HepG2 (cell line): ENCODE results near the gene PRAC1. TPM values are rescaled to one million over a fixed set of nuclear protein-coding genes. Genes with fewer than 3 reads are reported as not detected.

Experiments
- ATAC-seq: fragments of 200-7000 bp; cut with Tn5 transposase; 3 replicates; pipeline ENCODE4 v1.9.1; 2020; ENCODE audit warnings: mild to moderate bottlenecking, moderate library complexity
- BruUV-seq: library from RNA; stranded (reverse); fragments of 400-500 nt; replicated peaks from 2 replicates; lab custom pipeline; 2021; lab: Mats Ljungman, UMichigan
- CTCF ChIA-PET: fragments of 300-600 bp; formaldehyde crosslinking; extraction: SDS; loops from one replicate; lab custom pipeline; 2021; ENCODE audit warnings: low total read pairs, inconsistent platforms, low intra/inter-chr PET ratio; lab: Yijun Ruan, JAX
- POLR2A ChIA-PET: fragments of 350-600 bp; sonication (Branson Sonifier 250); formaldehyde crosslinking; loops from one replicate; lab custom pipeline; 2020; ENCODE audit warnings: antibody characterized with exemption, inconsistent platforms; lab: Yijun Ruan, JAX
- DNase-seq: peaks from one replicate; pipeline ENCODE4 v3.0.0-alpha.2; 2015; ENCODE audit warnings: low spot score
- FAIRE-seq: peaks from 3 replicates; lab custom pipeline; 2011; peaks lifted over from hg19 to GRCh38; lab: Jason Lieb, UNC
- H2AFZ ChIP-seq: one replicate; pipeline ENCODE4 v1.6.1; 2011; ENCODE audit warnings: low read length, inconsistent platforms
- H3K27ac ChIP-seq: fragments of 300-600 bp; 3 replicates; pipeline ENCODE4 v1.8.0; 2011; ENCODE audit warnings: mixed run types, mild to moderate bottlenecking, mixed read lengths, low read length, inconsistent platforms; ENCODE audit not compliant: insufficient read depth; ENCODE audit errors: extremely low read length
- H3K27me3 ChIP-seq, 2 experiments: fragments of 200-600 bp in 1 of 2; 2 replicates in 1 of 2; 3 replicates in 1 of 2; pipeline versions ENCODE4 v1.6.0 to v1.8.0; 2011; ENCODE audit warnings: low read length in 2 of 2, mild to moderate bottlenecking in 2 of 2, moderate library complexity in 2 of 2, inconsistent platforms in 1 of 2; ENCODE audit not compliant: insufficient read depth in 2 of 2, control insufficient read depth in 1 of 2
- H3K36me3 ChIP-seq, 2 experiments: fragments of 200-600 bp in 1 of 2; replicated peaks in 1 of 2; 2 replicates in 1 of 2; 3 replicates in 1 of 2; pipeline versions ENCODE4 v1.5.1 to v1.8.0; 2011; ENCODE audit warnings: low read length in 2 of 2, inconsistent platforms in 1 of 2; ENCODE audit not compliant: insufficient read depth in 2 of 2, control insufficient read depth in 1 of 2
- H3K4me1 ChIP-seq: 2 replicates; pipeline ENCODE4 v1.5.1; 2012; ENCODE audit warnings: low read length, inconsistent platforms; ENCODE audit not compliant: insufficient read depth
- H3K4me2 ChIP-seq: 2 replicates; pipeline ENCODE4 v1.6.0; 2011; ENCODE audit warnings: low read depth, low read length, inconsistent platforms
- H3K4me3 ChIP-seq, 3 experiments: fragments of 200-600 bp in 1 of 3; sonication (generic), shearing (Covaris generic) in 1 of 3; replicated peaks in 1 of 3; 2 replicates each; pipeline ENCODE4 v1.5.1; 2011 to 2016; ENCODE audit warnings: low read length in 3 of 3, inconsistent platforms in 2 of 3, low read depth in 2 of 3, mild to moderate bottlenecking in 2 of 3, control low read depth in 1 of 3, mixed read lengths in 1 of 3; ENCODE audit not compliant: insufficient read depth in 1 of 3
- H3K79me2 ChIP-seq: one replicate; pipeline ENCODE4 v1.6.1; 2011; ENCODE audit warnings: low read length, inconsistent platforms; ENCODE audit not compliant: insufficient read depth
- H3K9ac ChIP-seq: 2 replicates; pipeline ENCODE4 v1.6.0; 2011; ENCODE audit warnings: mild to moderate bottlenecking, low read depth, low read length, inconsistent platforms; ENCODE audit not compliant: insufficient read depth
- H3K9me3 ChIP-seq: 2 replicates; pipeline ENCODE4 v1.5.1; 2012; ENCODE audit warnings: mild to moderate bottlenecking, low read length
- H4K20me1 ChIP-seq: 2 replicates; pipeline ENCODE4 v1.6.0; 2011; ENCODE audit warnings: inconsistent platforms, mild to moderate bottlenecking, low read length, moderate library complexity; ENCODE audit not compliant: insufficient read depth
- ATF7 ChIP-seq, 2 experiments: fragments of 450-650 bp in 1 of 2; sonication (generic) in 1 of 2; formaldehyde crosslinking in 1 of 2; IDR thresholded peaks; 2 replicates each; pipeline versions ENCODE4 v1.4.0 to v1.6.1; 2016 to 2020; ENCODE audit warnings: antibody characterized with exemption in 1 of 2, mild to moderate bottlenecking in 1 of 2, missing genetic modification reagents in 1 of 2
- KDM3A ChIP-seq: IDR thresholded peaks from 2 replicates; pipeline ENCODE4 v1.6.1; 2018; ENCODE audit warnings: low read depth, missing compliant biosample characterization
- KLF6 ChIP-seq: IDR thresholded peaks from 2 replicates; pipeline ENCODE4 v1.8.0; 2016; ENCODE audit warnings: missing biosample characterization, missing genetic modification reagents
- MAFG ChIP-seq: sonication (generic); formaldehyde crosslinking; IDR thresholded peaks from 2 replicates; pipeline ENCODE4 v1.5.1; 2020; ENCODE audit warnings: mild to moderate bottlenecking, missing genetic modification reagents
- MXD1 ChIP-seq: sonication (generic); formaldehyde crosslinking; IDR thresholded peaks from 2 replicates; pipeline ENCODE4 v1.4.0; 2020; ENCODE audit warnings: mild to moderate bottlenecking, missing genetic modification reagents
- RBFOX2 ChIP-seq: fragments of 200-400 bp; formaldehyde crosslinking; IDR thresholded peaks from 2 replicates; pipeline ENCODE4 v1.6.1; 2017; ENCODE audit warnings: low read depth, mild to moderate bottlenecking, low read length
- RNF2 ChIP-seq: fragments of 450-650 bp; conservative IDR thresholded peaks from 2 replicates; pipeline ENCODE4 v1.6.1; 2016; ENCODE audit warnings: low read depth
- SYNCRIP ChIP-seq: fragments of 200-400 bp; formaldehyde crosslinking; IDR thresholded peaks from 2 replicates; pipeline ENCODE4 v1.6.1; 2018; ENCODE audit warnings: mild to moderate bottlenecking, low read depth, low read length; ENCODE audit not compliant: insufficient read depth
- TFAP4 ChIP-seq: sonication (generic); IDR thresholded peaks from 2 replicates; pipeline ENCODE4 v1.6.1; 2016; ENCODE audit warnings: low read depth, borderline replicate concordance
- U2AF1 ChIP-seq: fragments of 200-400 bp; formaldehyde crosslinking; optimal IDR thresholded peaks from 2 replicates; pipeline ENCODE3; 2017; ENCODE audit warnings: mild to moderate bottlenecking, low read depth, low read length
- YEATS4 ChIP-seq: sonication (generic); formaldehyde crosslinking; IDR thresholded peaks from 2 replicates; pipeline ENCODE4 v1.4.0; 2020; ENCODE audit warnings: missing genetic modification reagents, borderline replicate concordance
- ZBTB20 ChIP-seq: sonication (generic); formaldehyde crosslinking; IDR thresholded peaks from 2 replicates; pipeline ENCODE4 v1.8.1; 2023; ENCODE audit warnings: missing genetic modification reagents, low read depth, mild to moderate bottlenecking, borderline replicate concordance
- ZNF441 ChIP-seq: sonication (generic); formaldehyde crosslinking; IDR thresholded peaks from 2 replicates; pipeline ENCODE4 v1.7.0; 2021; ENCODE audit warnings: missing genetic modification reagents, borderline replicate concordance
- ZNF883 ChIP-seq: sonication (generic); formaldehyde crosslinking; IDR thresholded peaks from 2 replicates; pipeline ENCODE4 v1.5.1; 2020; ENCODE audit warnings: mild to moderate bottlenecking, missing genetic modification reagents; ENCODE audit errors: not compliant biosample characterization
- WGBS: methylation state at CpG from one replicate; pipeline ENCODE4 v1.1.6; 2017; ENCODE audit warnings: low lambda C conversion rate; 5-methylcytosine and 5-hydroxymethylcytosine counted together
- in situ Hi-C: cut with HindIII; loops from 2 replicates; pipeline ENCODE4 v1.10.0; 2017; ENCODE audit warnings: low pct_unique_long_range_greater_than_20kb; ENCODE audit not compliant: extremely low pct_ligation_motif_present
- intact Hi-C: fragments of 100-400 bp; cut with micrococcal nuclease; formaldehyde crosslinking; loops from one replicate; pipeline ENCODE4 v1.10.0; 2022; ENCODE audit not compliant: unreplicated experiment
- polyA plus RNA-seq, 8 experiments: library from polyadenylated mRNA; depleted of rRNA in 3 of 8; stranded (reverse) in 7 of 8; unstranded in 1 of 8; fragments of >200 nt; fragmentation: Illumina TruSeq in 4 of 8; extraction: Trizol in 4 of 8; gene quantifications; 2 replicates each; pipeline versions ENCODE4 v1.2.1 to v1.2.3, GENCODE V29; 2011 to 2016; ENCODE audit warnings: low read depth in 4 of 8, missing spikeins in 1 of 8, mixed read lengths in 1 of 8; ENCODE audit not compliant: insufficient read depth in 1 of 8
- total RNA-seq, 5 experiments: library from RNA; depleted of rRNA; stranded (reverse); fragments of >200 nt; fragmentation: Illumina TruSeq; extraction: Trizol; gene quantifications; 2 replicates each; pipeline ENCODE4 v1.2.3, GENCODE V29; 2016; ENCODE audit warnings: low read depth in 1 of 5
- TF ChIP-seq, protein P1 (sequence below), 2 experiments: sonication (generic) in 1 of 2; formaldehyde crosslinking in 1 of 2; IDR thresholded peaks; 2 replicates each; pipeline versions ENCODE4 v1.4.0 to v1.6.1; 2018 to 2020; ENCODE audit warnings: missing genetic modification reagents in 2 of 2, borderline replicate concordance in 1 of 2, low read depth in 1 of 2, mild to moderate bottlenecking in 1 of 2, missing biosample characterization in 1 of 2

The PRAC1 gene
- total and polyA plus RNA-seq, 2 of the 13 experiments (the other 11 are each of a cell fraction or from before 2014, with no cell fraction given), result not detected

GRCh38 chr17:48735062-48735351, 12.7 kb upstream of the PRAC1 start (continued):
- TF ChIP-seq RNF2, result no peak

DNA sequence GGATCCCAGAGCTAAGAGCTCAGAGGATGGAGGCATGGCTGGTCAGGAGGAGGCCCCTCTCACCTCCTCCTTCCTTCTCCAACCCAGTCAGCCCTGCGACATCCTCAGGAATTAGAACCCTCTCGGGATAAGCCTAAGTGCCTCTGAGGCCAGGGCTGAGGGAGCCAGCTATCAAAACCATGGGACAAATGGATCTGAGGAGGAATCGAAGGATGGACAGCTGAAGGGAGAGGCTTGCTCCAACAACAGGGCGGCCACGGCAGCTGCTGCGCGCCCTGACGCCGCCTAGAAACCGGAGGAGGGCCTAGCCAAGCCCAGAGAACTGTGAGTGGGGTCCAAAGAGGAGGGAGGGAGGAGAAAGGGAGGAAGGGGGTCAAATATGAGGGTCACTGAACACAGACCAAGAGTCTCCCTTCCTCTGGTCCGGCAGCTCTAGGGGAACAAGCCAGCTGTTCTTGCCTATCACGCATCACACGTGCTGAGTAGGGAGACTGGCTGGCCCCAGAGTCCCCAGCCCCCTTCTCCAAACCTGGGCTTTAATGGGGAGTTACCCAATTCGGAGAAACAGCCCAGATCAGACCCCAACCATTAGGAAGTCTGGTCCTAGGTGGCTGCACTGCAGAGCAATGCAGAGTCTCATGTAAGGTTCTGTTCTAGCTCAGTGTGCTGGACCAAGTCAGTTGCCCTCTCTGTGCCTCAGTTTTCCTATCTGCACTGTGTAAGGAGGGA, 12.2 kb upstream of the PRAC1 start:
- WGBS, result 44% methylated on average over 14 of the region's 14 CpGs
- Histone ChIP-seq H3K4me3 (no peak overlapping the region), H3K36me3 (no peaks in the 10 kb centered on the region), H3K9ac (no peak overlapping the region), H3K4me2 (no peak overlapping the region), H3K27me3 (peaks cover 15 to 92% of the 10 kb centered on the region in 2 experiments), H3K27ac (no peak overlapping the region), H3K4me1 (peaks cover 16% of the 10 kb centered on the region), H4K20me1 (peaks cover 4% of the 10 kb centered on the region; the same call in 1 of the 2 replicates), H3K9me3 (no peaks in the 10 kb centered on the region), H3K79me2 (no peaks in the 10 kb centered on the region), H2AFZ (no peak overlapping the region)
- ChIA-PET POLR2A (no interaction called here), CTCF (no interaction called here)
- ATAC-seq (no peak), FAIRE-seq (no peak), DNase-seq (no peak)
- in situ Hi-C loops (no loop called here), intact Hi-C loops (no loop called here)
- no TSS peak for BruUV-seq
- no peak for TF ChIP-seq ZNF441 (CRISPR knock-in tag)
- TF ChIP-seq U2AF1, result no peak
- TF ChIP-seq YEATS4 (CRISPR knock-in tag), result no peak
- no peak for TF ChIP-seq MAFG (CRISPR knock-in tag)
- no peak for TF ChIP-seq RBFOX2
- TF ChIP-seq MXD1 (CRISPR knock-in tag), result no peak
- TF ChIP-seq KLF6 (CRISPR knock-in tag), result no peak
- TF ChIP-seq ZNF883 (CRISPR knock-in tag), result no peak
- TF ChIP-seq SYNCRIP, result no peak
- TF ChIP-seq, protein P1, sequence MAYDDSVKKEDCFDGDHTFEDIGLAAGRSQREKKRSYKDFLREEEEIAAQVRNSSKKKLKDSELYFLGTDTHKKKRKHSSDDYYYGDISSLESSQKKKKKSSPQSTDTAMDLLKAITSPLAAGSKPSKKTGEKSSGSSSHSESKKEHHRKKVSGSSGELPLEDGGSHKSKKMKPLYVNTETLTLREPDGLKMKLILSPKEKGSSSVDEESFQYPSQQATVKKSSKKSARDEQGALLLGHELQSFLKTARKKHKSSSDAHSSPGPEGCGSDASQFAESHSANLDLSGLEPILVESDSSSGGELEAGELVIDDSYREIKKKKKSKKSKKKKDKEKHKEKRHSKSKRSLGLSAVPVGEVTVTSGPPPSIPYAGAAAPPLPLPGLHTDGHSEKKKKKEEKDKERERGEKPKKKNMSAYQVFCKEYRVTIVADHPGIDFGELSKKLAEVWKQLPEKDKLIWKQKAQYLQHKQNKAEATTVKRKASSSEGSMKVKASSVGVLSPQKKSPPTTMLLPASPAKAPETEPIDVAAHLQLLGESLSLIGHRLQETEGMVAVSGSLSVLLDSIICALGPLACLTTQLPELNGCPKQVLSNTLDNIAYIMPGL (CRISPR knock-in tag; IDR thresholded peaks at IDR 0.05; ENCODE audit: borderline replicate concordance in 1 of 2, low read depth in 1 of 2), result no peak
- no peak for TF ChIP-seq KDM3A
- TF ChIP-seq ZBTB20, result no peak
- no peak for TF ChIP-seq ATF7 (IDR thresholded peaks at IDR 0.05)
- no peak for TF ChIP-seq ATF7 (CRISPR knock-in tag; IDR thresholded peaks at IDR 0.05)
- TF ChIP-seq TFAP4, result no peak
